H1 (cell line): ENCODE measurements around the gene MTCH2. TPM values are rescaled to one million over a fixed set of nuclear protein-coding genes. Genes with fewer than 3 reads are reported as not detected.

Experiments
- CTCF ChIA-PET: fragments of 300-600 bp; sonication (Branson Sonifier 250); formaldehyde crosslinking; loops from one replicate; lab custom pipeline; 2021; ENCODE audit not compliant: partially characterized antibody; lab: Charles Lee
- POLR2A ChIA-PET: fragments of 300-600 bp; sonication (Branson Sonifier 250); formaldehyde crosslinking; loops from one replicate; lab custom pipeline; 2021; ENCODE audit warnings: inconsistent platforms; ENCODE audit not compliant: partially characterized antibody; lab: Charles Lee
- DNase-seq, 2 experiments: peaks; one replicate each; pipeline versions ENCODE4 v3.0.0 to v3.0.0-alpha.2; 2010 to 2022; ENCODE audit warnings: low spot score in 2 of 2, low read depth in 1 of 2, mixed read lengths in 1 of 2
- FAIRE-seq: peaks from 2 replicates; lab custom pipeline; 2011; peaks lifted over from hg19 to GRCh38; lab: Jason Lieb, UNC
- H2AFZ ChIP-seq: 2 replicates; pipeline ENCODE4 v1.8.1; 2012; ENCODE audit warnings: low read length, inconsistent platforms
- H2AK5ac ChIP-seq: 2 replicates; pipeline ENCODE4 v1.6.1; 2013; ENCODE audit warnings: low read depth, low read length
- H2BK120ac ChIP-seq: replicated peaks from 2 replicates; pipeline ENCODE3; 2013; ENCODE audit warnings: low read depth, low read length, inconsistent platforms
- H2BK12ac ChIP-seq: 2 replicates; pipeline ENCODE4 v1.6.1; 2013; ENCODE audit warnings: low read depth, low read length
- H2BK15ac ChIP-seq: 2 replicates; pipeline ENCODE4 v1.6.1; 2013; ENCODE audit warnings: low read length
- H2BK20ac ChIP-seq: 2 replicates; pipeline ENCODE4 v1.6.1; 2013; ENCODE audit warnings: low read length
- H2BK5ac ChIP-seq: 2 replicates; pipeline ENCODE4 v1.6.1; 2013; ENCODE audit warnings: low read depth, low read length
- H3K14ac ChIP-seq: 2 replicates; pipeline ENCODE4 v1.6.1; 2013; ENCODE audit warnings: inconsistent platforms; ENCODE audit not compliant: insufficient read length
- H3K18ac ChIP-seq: 2 replicates; pipeline ENCODE4 v1.6.1; 2013; ENCODE audit warnings: low read length; ENCODE audit errors: extremely low read depth
- H3K23ac ChIP-seq: 2 replicates; pipeline ENCODE4 v1.6.1; 2013; ENCODE audit warnings: inconsistent platforms; ENCODE audit not compliant: insufficient read length
- H3K23me2 ChIP-seq: 2 replicates; pipeline ENCODE4 v1.6.1; 2013; ENCODE audit warnings: low read depth, low read length
- H3K27ac ChIP-seq: 2 replicates; pipeline ENCODE4 v1.6.1; 2011; ENCODE audit warnings: low read depth, low read length, inconsistent platforms
- H3K27me3 ChIP-seq, 4 experiments: replicated peaks in 1 of 4; 1 replicate in 1 of 4; 2 replicates in 3 of 4; pipeline versions ENCODE4 v1.6.1 to v1.8.1; 2011 to 2013; ENCODE audit warnings: low read length in 3 of 4, mild to moderate bottlenecking in 3 of 4, inconsistent platforms in 2 of 4, mixed read lengths in 2 of 4, moderate library complexity in 1 of 4; ENCODE audit not compliant: control insufficient read depth in 3 of 4, insufficient read depth in 3 of 4; ENCODE audit errors: extremely low read depth in 1 of 4
- H3K36me3 ChIP-seq, 4 experiments: 2 replicates each; pipeline versions ENCODE4 v1.6.1 to v1.8.1; 2011 to 2013; ENCODE audit warnings: mild to moderate bottlenecking in 4 of 4, low read length in 3 of 4, moderate library complexity in 2 of 4, control low read depth in 1 of 4, inconsistent platforms in 1 of 4; ENCODE audit not compliant: insufficient read depth in 4 of 4, control insufficient read depth in 2 of 4
- H3K4ac ChIP-seq: replicated peaks from 2 replicates; pipeline ENCODE3; 2013; ENCODE audit warnings: low read length, low read depth, mixed read lengths, inconsistent platforms; ENCODE audit not compliant: insufficient read length
- H3K4me1 ChIP-seq, 4 experiments: replicated peaks in 1 of 4; 1 replicate in 1 of 4; 2 replicates in 3 of 4; pipeline versions ENCODE4 v1.6.1 to v1.8.1; 2011 to 2013; ENCODE audit warnings: low read length in 3 of 4, inconsistent platforms in 2 of 4, mixed read lengths in 1 of 4; ENCODE audit not compliant: insufficient read depth in 4 of 4, control insufficient read depth in 3 of 4
- H3K4me2 ChIP-seq, 2 experiments: 2 replicates each; pipeline versions ENCODE4 v1.6.1 to v1.8.1; 2011 to 2013; ENCODE audit warnings: low read depth in 2 of 2, low read length in 2 of 2, control low read depth in 1 of 2, inconsistent platforms in 1 of 2, mild to moderate bottlenecking in 1 of 2; ENCODE audit not compliant: insufficient read depth in 1 of 2
- H3K4me3 ChIP-seq, 4 experiments: fragments of 200-600, 300-600 bp in 1 of 4; sonication (generic), shearing (Covaris generic), sonication (Bioruptor Twin) in 1 of 4; 2 replicates each; pipeline versions ENCODE4 v1.5.1 to v1.8.1; 2011 to 2016; ENCODE audit warnings: low read length in 4 of 4, low read depth in 3 of 4, control low read depth in 2 of 4, inconsistent platforms in 2 of 4, mild to moderate bottlenecking in 2 of 4, mixed read lengths in 1 of 4, moderate library complexity in 1 of 4; ENCODE audit not compliant: insufficient read depth in 2 of 4; ENCODE audit errors: extremely low read depth in 1 of 4
- H3K56ac ChIP-seq: replicated peaks from 2 replicates; pipeline ENCODE3; 2013; ENCODE audit warnings: low read depth, mild to moderate bottlenecking, mixed read lengths, low read length, inconsistent platforms; ENCODE audit not compliant: insufficient read length
- H3K79me1 ChIP-seq: 2 replicates; pipeline ENCODE4 v1.6.1; 2013; ENCODE audit warnings: low read depth, low read length, control low read depth
- H3K79me2 ChIP-seq, 2 experiments: 2 replicates each; pipeline versions ENCODE4 v1.6.1 to v1.8.1; 2012 to 2013; ENCODE audit warnings: low read length in 2 of 2, mild to moderate bottlenecking in 2 of 2, inconsistent platforms in 1 of 2; ENCODE audit not compliant: insufficient read depth in 2 of 2, control insufficient read depth in 1 of 2
- H3K9ac ChIP-seq, 4 experiments: replicated peaks in 1 of 4; 1 replicate in 1 of 4; 2 replicates in 3 of 4; pipeline versions ENCODE4 v1.6.1 to v1.8.1; 2011 to 2013; ENCODE audit warnings: low read depth in 3 of 4, low read length in 3 of 4, control low read depth in 2 of 4, mild to moderate bottlenecking in 2 of 4, moderate library complexity in 2 of 4, inconsistent platforms in 1 of 4; ENCODE audit errors: extremely low read depth in 1 of 4
- H3K9me3 ChIP-seq, 2 experiments: 2 replicates each; pipeline versions ENCODE4 v1.6.1 to v1.8.1; 2012 to 2013; ENCODE audit warnings: mild to moderate bottlenecking in 2 of 2, moderate library complexity in 2 of 2, control low read depth in 1 of 2, inconsistent platforms in 1 of 2, low read depth in 1 of 2, low read length in 1 of 2, mixed read lengths in 1 of 2; ENCODE audit not compliant: insufficient read depth in 2 of 2
- H4K20me1 ChIP-seq, 2 experiments: replicated peaks in 1 of 2; 2 replicates each; pipeline versions ENCODE3 to v1.8.1; 2011 to 2013; ENCODE audit warnings: inconsistent platforms in 2 of 2, low read length in 2 of 2, mild to moderate bottlenecking in 1 of 2; ENCODE audit not compliant: insufficient read depth in 2 of 2, control insufficient read depth in 1 of 2
- H4K5ac ChIP-seq: 2 replicates; pipeline ENCODE4 v1.6.1; 2013; ENCODE audit warnings: low read length, low read depth, mixed read lengths, inconsistent platforms; ENCODE audit not compliant: insufficient read length
- H4K8ac ChIP-seq: 2 replicates; pipeline ENCODE4 v1.8.0; 2013; ENCODE audit warnings: mild to moderate bottlenecking, moderate library complexity, low read length, inconsistent platforms; ENCODE audit not compliant: insufficient read depth; ENCODE audit errors: extremely low read depth
- H4K91ac ChIP-seq: replicated peaks from 2 replicates; pipeline ENCODE3; 2013; ENCODE audit warnings: low read length, mixed read lengths, inconsistent platforms; ENCODE audit not compliant: insufficient read length
- GABPA ChIP-seq: IDR thresholded peaks from 2 replicates; pipeline ENCODE4 v1.6.1; 2011; ENCODE audit warnings: mild to moderate bottlenecking, low read length, moderate library complexity, borderline replicate concordance; ENCODE audit not compliant: insufficient read depth
- SIN3A ChIP-seq, 2 experiments: IDR thresholded peaks in 1 of 2; conservative IDR thresholded peaks in 1 of 2; 2 replicates each; pipeline ENCODE4 v1.6.1; 2011 to 2012; ENCODE audit warnings: low read length in 2 of 2, improper control_type of control experiment in 1 of 2, low read depth in 1 of 2, mild to moderate bottlenecking in 1 of 2
- TAF1 ChIP-seq: IDR thresholded peaks from 2 replicates; pipeline ENCODE4 v1.6.1; 2011; ENCODE audit warnings: mild to moderate bottlenecking, low read depth, low read length
- WGBS, 2 experiments: shearing (Covaris generic) in 1 of 2; methylation state at CpG; one replicate each; pipeline versions ENCODE4 v1.1.6 to v1.1.7; 2013 to 2015; ENCODE audit warnings: low lambda C conversion rate in 2 of 2, mixed read lengths in 2 of 2, inconsistent platforms in 1 of 2, low coverage in 1 of 2, missing lambda C conversion rate in 1 of 2; ENCODE audit not compliant: insufficient replicate concordance in 2 of 2, insufficient coverage in 1 of 2, insufficient read length in 1 of 2; ENCODE audit errors: extremely low coverage in 1 of 2, missing lambda C conversion rate in 1 of 2; 5-methylcytosine and 5-hydroxymethylcytosine counted together
- polyA plus RNA-seq, 7 experiments: library from polyadenylated mRNA; depleted of rRNA in 3 of 7; stranded (reverse) in 5 of 7; unstranded in 2 of 7; fragments of >200 nt in 5 of 7; fragments of 200-250 nt in 2 of 7; gene quantifications; 1 replicate in 5 of 7; 2 replicates in 1 of 7; 4 replicates in 1 of 7; pipeline versions ENCODE4 v1.2.1 to v1.2.3, GENCODE V29; 2011 to 2013; ENCODE audit warnings: missing spikeins in 2 of 7, mixed read lengths in 2 of 7
- total RNA-seq: library from RNA; stranded (reverse); fragmentation: NEBNext Ultra II Directional; extraction: Animal tissue kit (Norgen Biotek cat#: 25700); gene quantifications from 2 replicates; pipeline ENCODE4 v1.2.1, GENCODE V29; 2021

The MTCH2 gene
- total and polyA plus RNA-seq, 2 of the 8 experiments (the other 6 are each of a cell fraction or from before 2014, with no cell fraction given): 157 to 171 TPM

DNA sequence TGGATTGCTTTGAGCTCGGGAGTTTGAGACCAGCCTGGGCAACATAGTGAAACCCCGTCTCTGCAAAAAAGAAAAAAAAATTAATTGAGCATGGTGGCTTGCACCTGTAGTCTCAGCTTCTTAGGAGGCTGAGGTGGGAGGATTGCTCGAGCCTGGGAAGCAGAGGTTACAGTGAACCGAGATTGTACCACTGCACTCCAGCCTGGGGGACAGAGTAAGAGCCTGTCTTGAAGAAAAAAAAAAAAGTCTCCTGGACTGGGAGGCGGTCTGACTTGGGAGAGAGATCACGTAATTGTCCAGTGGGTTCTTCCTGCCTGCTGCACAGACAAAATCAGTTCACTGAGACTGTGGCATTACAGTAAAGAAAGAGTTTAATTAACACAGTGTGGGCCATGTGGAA lies 3.1 kb upstream of the MTCH2 start:
- H3K27me3 ChIP-seq: no peaks in the 10 kb centered on the region
- peaks cover 0 to 13% of the 10 kb centered on the region in 2 experiments; a peak in 3 of 4 replicates for H3K79me2 ChIP-seq
- no peak overlapping the region for H4K8ac ChIP-seq
- no peak for FAIRE-seq
- no peaks in the 10 kb centered on the region for H3K79me1 ChIP-seq
- H3K4me1 ChIP-seq: peaks cover 0 to 5% (median 0%) of the 10 kb centered on the region in 4 experiments; a peak in 3 of 7 replicates
- H2BK120ac ChIP-seq: no peak overlapping the region
- no peak overlapping the region for H2BK20ac ChIP-seq
- no peak overlapping the region for H2BK5ac ChIP-seq
- no peak overlapping the region for H3K4me2 ChIP-seq
- H3K4me3 ChIP-seq: no peak overlapping the region
- no peaks in the 10 kb centered on the region for H4K20me1 ChIP-seq
- no peak overlapping the region for H2AFZ ChIP-seq
- no peak overlapping the region for H2BK12ac ChIP-seq
- no peak overlapping the region for H2AK5ac ChIP-seq
- H4K91ac ChIP-seq: no peak overlapping the region
- TF ChIP-seq SIN3A (conservative IDR thresholded peaks at IDR 0.05 in 1 of 2, IDR thresholded peaks at IDR 0.05 in 1 of 2; ENCODE audit: low read depth in 1 of 2, low read length in 2 of 2) (no peak), GABPA (no peak), TAF1 (no peak)
- H3K27ac ChIP-seq: no peak overlapping the region
- H3K9me3 ChIP-seq: no peaks in the 10 kb centered on the region
- no peak overlapping the region for H3K9ac ChIP-seq
- H2BK15ac ChIP-seq: no peak overlapping the region
- H3K4ac ChIP-seq: no peak overlapping the region
- 0 out of 2 replicates have a peak, but pooled peaks cover 2% of the 10 kb centered on the region for H3K23me2 ChIP-seq
- WGBS, 2 experiments: 75% methylated on average over 6 of the region's 6 CpGs; no CpG with 5 or more reads in 1 of the 2 experiments
- no peak overlapping the region for H3K14ac ChIP-seq
- no peak overlapping the region for H3K23ac ChIP-seq
- ChIA-PET CTCF (no interaction called here), POLR2A (no interaction called here)
- no peak overlapping the region for H3K18ac ChIP-seq
- H3K56ac ChIP-seq: no peak overlapping the region
- H4K5ac ChIP-seq: no peak overlapping the region
- no peaks in the 10 kb centered on the region for H3K36me3 ChIP-seq
- DNase-seq: no peak
